GM12891 (cell line): ENCODE results near the gene ZSCAN18.

ENCODE experiments used
- DNase-seq: peaks from one replicate; pipeline ENCODE4 v3.0.0; 2011; ENCODE audit warnings: low spot score; ENCODE audit not compliant: insufficient read length
- FAIRE-seq: peaks from 2 replicates; lab custom pipeline; 2011; peaks lifted over from hg19 to GRCh38; lab: Jason Lieb, UNC
- PAX5 ChIP-seq: IDR thresholded peaks from 2 replicates; pipeline ENCODE4 v1.6.1; 2011; ENCODE audit warnings: low read length, moderate library complexity, mild to moderate bottlenecking; ENCODE audit not compliant: insufficient read depth, severe bottlenecking
- POLR2A ChIP-seq: IDR thresholded peaks from 2 replicates; pipeline ENCODE4 v1.6.1; 2011; ENCODE audit warnings: low read depth, low read length, control low read depth
- POLR2AphosphoS5 ChIP-seq: IDR thresholded peaks from 2 replicates; pipeline ENCODE4 v1.6.1; 2011; ENCODE audit warnings: low read depth, low read length, control low read depth
- POU2F2 ChIP-seq: IDR thresholded peaks from 2 replicates; pipeline ENCODE4 v1.6.1; 2011; ENCODE audit warnings: low read depth, mild to moderate bottlenecking, control low read depth, low read length, moderate library complexity
- SPI1 ChIP-seq: IDR thresholded peaks from 2 replicates; pipeline ENCODE4 v1.6.1; 2011; ENCODE audit warnings: low read depth, low read length, control low read depth
- TAF1 ChIP-seq: IDR thresholded peaks from 2 replicates; pipeline ENCODE4 v1.6.1; 2011; ENCODE audit warnings: low read depth, low read length, control low read depth

Gene ZSCAN18

DNA sequence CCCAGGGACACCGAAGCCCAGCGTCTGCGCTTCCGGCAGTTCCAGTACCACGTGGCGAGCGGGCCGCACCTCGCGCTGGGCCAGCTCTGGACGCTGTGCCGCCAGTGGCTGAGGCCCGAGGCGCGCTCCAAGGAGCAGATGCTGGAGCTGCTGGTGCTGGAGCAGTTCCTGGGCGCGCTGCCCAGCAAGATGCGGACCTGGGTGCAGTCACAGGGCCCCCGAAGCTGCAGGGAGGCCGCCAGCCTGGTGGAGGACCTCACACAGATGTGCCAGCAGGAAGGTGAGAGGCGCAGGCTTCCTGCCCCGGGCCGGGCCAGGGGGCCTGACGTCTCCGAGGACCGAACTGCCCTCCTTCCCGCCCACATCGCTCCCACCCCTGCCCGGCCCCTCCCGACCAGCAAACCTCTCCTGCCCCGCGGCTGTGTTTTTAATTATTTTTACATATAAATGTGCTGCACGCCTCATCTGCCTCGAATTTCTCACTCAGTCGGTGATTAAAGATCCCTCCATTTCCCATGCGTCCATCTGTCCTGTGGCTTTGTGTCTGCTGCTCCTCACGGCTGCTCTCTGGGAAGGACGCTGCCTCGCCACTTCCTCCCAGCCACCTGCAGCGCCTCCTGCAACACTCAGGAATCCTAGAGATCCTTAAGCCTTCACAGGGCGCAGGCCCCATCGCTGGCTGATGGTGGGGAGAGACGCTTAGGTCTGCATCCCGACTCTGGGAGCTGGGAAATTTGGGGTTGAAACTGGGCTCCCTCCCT is 59.9 kb downstream of the ZSCAN18 start:
- TF ChIP-seq PAX5 (no peak), POU2F2 (no peak), SPI1 (no peak), POLR2AphosphoS5 (no peak), POLR2A (no peak), TAF1 (no peak)
- no peak for FAIRE-seq
- DNase-seq: no peak

DNA sequence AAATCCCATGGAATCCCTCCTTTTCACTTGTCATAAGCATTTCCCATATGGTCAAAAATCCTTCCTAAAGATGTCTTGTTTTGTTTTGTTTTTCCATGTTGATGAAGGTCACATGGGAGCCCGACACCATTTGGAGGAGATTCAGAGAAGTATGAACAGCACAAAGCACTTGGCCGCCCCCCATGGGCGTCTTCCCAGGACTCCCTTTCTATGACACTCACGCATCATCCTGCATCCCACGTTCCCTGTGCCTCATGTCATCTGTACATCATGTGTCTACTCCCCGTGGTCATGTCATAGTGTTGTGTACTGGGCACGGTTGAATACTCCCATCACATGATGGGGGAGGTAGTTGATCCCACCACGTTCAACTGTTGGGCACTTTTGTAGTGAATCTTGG is 62.2 kb downstream of the ZSCAN18 start:
- DNase-seq (no peak), FAIRE-seq (no peak)
- no peak for TF ChIP-seq POLR2A
- no peak for TF ChIP-seq POU2F2
- TF ChIP-seq SPI1: no peak
- no peak for TF ChIP-seq POLR2AphosphoS5
- no peak for TF ChIP-seq PAX5
- no peak for TF ChIP-seq TAF1

- DNase-seq (no peak), FAIRE-seq (no peak)
- TF ChIP-seq POU2F2 (no peak), SPI1 (no peak), POLR2AphosphoS5 (no peak), PAX5 (no peak), TAF1 (no peak), POLR2A (no peak)
Measured at GRCh38 chr19:58034477-58034793, 63.6 kb downstream of the ZSCAN18 start.
